ENCODE data around the gene BRD1. TPM values are rescaled to one million over a fixed set of nuclear protein-coding genes. Genes with fewer than 3 reads are reported as not detected.
A peak's percentile ranks its signal among the peaks of the same experiment; 100 is the strongest.

The BRD1 gene
- total and polyA plus RNA-seq, 3 donors from 2014 or later: 113 to 122 (median 114) TPM

DNA sequence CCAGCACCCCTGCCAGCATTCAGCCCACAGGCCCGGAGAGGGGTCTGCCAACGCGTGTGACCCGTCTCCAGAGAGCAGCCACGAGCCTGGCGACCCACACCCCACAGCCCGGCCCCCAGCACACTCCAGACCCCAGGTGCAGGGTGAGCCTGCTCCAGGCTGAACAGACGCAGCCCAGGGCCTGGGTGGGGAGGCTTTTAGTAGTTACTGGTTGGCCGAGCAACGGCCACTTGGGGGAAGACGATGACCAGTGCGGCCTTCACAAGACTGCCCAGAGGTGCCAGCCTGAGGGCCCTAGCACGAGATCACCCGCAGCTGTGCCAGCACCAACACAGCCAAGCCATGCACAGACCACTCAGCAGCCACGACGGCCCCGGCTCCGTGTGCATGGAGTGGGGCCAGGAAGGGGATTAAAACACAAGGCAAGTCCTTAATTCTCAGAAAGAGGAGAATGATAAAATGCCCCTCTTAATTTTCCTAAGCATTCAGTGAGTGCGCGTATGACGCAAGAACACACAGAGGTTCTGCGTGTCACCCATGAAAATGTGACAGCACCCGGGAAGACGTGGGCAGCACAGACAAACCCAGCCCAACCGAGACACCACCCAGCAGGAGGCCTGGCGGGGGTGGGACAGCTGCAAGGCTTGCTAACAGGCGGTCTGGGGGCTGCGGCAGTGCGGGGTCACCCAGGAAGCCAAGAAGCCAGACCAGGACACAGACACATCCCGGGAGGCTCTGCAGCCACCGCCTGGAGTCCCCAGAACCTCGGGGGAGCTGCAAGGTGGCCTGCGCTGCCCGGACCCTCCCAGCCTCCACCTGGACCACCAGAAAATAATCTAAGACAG, 47.6 kb downstream of the BRD1 start:
- no peak for TF ChIP-seq POLR2A (IDR thresholded peaks at IDR 0.05)
- TF ChIP-seq, protein P1, sequence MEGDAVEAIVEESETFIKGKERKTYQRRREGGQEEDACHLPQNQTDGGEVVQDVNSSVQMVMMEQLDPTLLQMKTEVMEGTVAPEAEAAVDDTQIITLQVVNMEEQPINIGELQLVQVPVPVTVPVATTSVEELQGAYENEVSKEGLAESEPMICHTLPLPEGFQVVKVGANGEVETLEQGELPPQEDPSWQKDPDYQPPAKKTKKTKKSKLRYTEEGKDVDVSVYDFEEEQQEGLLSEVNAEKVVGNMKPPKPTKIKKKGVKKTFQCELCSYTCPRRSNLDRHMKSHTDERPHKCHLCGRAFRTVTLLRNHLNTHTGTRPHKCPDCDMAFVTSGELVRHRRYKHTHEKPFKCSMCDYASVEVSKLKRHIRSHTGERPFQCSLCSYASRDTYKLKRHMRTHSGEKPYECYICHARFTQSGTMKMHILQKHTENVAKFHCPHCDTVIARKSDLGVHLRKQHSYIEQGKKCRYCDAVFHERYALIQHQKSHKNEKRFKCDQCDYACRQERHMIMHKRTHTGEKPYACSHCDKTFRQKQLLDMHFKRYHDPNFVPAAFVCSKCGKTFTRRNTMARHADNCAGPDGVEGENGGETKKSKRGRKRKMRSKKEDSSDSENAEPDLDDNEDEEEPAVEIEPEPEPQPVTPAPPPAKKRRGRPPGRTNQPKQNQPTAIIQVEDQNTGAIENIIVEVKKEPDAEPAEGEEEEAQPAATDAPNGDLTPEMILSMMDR (IDR thresholded peaks at IDR 0.05): no peak
- peak; percentile 28 for DNase-seq
- WGBS, 2 donors: 76% methylated on average over 9 to 32 of the region's 34 CpGs
- Histone ChIP-seq H3K27me3 (no peaks in the 10 kb centered on the region), H3K4me3 (no peak overlapping the region), H3K27ac (no peak overlapping the region), H3K36me3 (ENCODE audit: low read depth, missing control alignments) (no peaks in the 10 kb centered on the region), H3K9me3 (no peaks in the 10 kb centered on the region), H3K4me1 (peaks cover 24% of the 10 kb centered on the region)
- intact Hi-C loops (cut with DNase I; ENCODE audit: low total_unique reads): no loop called here

DNA sequence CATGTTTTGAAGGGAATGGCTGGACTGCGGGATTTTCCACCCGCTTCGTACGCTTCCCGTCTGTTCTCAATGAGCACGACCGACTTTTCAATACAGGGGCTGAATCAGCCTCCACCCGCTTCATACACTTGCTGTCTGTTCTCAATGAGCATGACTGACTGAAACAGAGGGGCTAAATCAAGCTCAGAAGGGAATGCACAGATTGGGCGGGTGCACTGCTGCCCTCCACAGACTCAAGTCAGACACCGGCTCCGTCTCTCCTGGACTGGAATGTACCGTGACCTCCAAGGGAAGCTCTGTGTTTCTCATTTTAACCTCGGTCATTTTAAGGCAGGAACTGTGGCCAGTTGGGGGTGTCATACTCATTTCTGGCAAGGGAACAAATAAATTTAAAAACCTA, 48.5 kb downstream of the BRD1 start:
- 80 to 83% methylated on average over 13 of the region's 13 CpGs for WGBS, 2 donors
- Histone ChIP-seq H3K27ac (no peak overlapping the region), H3K9me3 (no peaks in the 10 kb centered on the region), H3K4me3 (no peak overlapping the region), H3K36me3 (ENCODE audit: low read depth, missing control alignments) (no peaks in the 10 kb centered on the region), H3K27me3 (no peaks in the 10 kb centered on the region), H3K4me1 (peaks cover 24% of the 10 kb centered on the region)
- intact Hi-C loops (cut with DNase I; ENCODE audit: low total_unique reads): no loop called here
- TF ChIP-seq POLR2A (IDR thresholded peaks at IDR 0.05): no peak
- TF ChIP-seq, protein P1 (IDR thresholded peaks at IDR 0.05): no peak
- no peak for DNase-seq

DNA sequence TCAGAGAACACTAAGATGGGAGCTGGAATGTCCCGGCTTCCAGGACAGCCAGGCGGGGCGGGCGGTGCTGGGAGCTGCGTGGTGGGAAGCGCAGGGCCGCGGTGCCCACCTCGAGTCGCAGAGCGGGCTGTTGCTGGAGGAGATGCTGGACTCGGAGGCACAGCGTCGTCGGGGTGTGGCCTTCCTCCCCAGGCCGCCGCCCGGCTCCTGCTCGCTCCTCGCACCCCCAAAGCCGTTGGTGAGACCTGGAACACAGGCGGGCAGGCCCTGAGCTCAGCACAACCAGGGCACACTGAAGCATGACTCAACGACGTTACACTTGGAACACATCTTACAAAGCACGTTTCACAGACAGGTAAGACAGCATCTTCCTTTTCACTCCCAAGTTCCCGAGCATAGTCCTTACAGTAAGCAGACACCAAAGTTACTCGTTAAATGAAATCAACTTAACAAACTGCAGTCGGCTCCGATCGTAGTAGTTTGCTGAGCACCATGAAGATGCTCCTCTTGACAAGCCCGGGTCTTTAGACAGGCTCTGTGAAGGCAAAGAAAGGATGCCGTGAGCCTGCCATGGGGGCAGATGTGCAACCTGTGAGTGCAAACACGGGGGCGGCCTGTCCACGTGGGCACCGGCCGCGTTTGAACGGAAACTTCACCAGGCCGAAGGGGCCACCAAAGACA, 50.0 kb downstream of the BRD1 start:
- Histone ChIP-seq H3K4me1 (peaks cover 24% of the 10 kb centered on the region), H3K36me3 (ENCODE audit: low read depth, missing control alignments) (no peaks in the 10 kb centered on the region), H3K27ac (no peak overlapping the region), H3K9me3 (no peaks in the 10 kb centered on the region), H3K4me3 (no peak overlapping the region), H3K27me3 (no peaks in the 10 kb centered on the region)
- intact Hi-C loops (cut with DNase I; ENCODE audit: low total_unique reads): no loop called here
- TF ChIP-seq, protein P1 (IDR thresholded peaks at IDR 0.05): no peak
- TF ChIP-seq POLR2A (IDR thresholded peaks at IDR 0.05): no peak
- DNase-seq: no peak
- 91 to 92% methylated on average over 28 to 40 of the region's 40 CpGs for WGBS, 2 donors

DNA sequence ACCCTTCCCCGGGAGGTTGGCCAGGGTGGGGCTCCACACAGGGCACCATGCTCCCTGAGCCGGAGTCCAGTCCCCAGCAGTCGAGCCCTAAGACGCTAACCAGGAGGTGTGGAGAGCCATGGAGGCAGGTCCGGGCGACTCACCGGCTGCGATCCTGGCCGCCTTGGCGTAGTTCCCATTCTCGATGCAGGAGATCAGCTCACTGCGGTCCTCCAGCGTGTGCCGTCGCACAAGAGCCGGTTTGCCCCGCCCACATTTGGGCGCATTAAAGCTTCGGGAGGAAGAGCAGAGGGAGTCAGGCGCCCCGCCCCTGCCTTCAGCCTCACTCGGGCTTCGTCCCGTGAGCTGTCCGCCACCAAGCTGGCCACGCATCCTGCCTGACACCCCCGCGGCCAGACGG, 50.8 kb downstream of the BRD1 start:
- peaks cover 24% of the 10 kb centered on the region for H3K4me1 ChIP-seq
- no peak for DNase-seq
- WGBS, 2 donors: 89 to 92% methylated on average over 15 to 29 of the region's 29 CpGs
- no peak overlapping the region for H3K27ac ChIP-seq
- no peaks in the 10 kb centered on the region for H3K9me3 ChIP-seq
- intact Hi-C loops (cut with DNase I; ENCODE audit: low total_unique reads): no loop called here
- no peak overlapping the region for H3K4me3 ChIP-seq
- TF ChIP-seq POLR2A (IDR thresholded peaks at IDR 0.05): no peak
- TF ChIP-seq, protein P1 (IDR thresholded peaks at IDR 0.05): no peak
- H3K27me3 ChIP-seq: no peaks in the 10 kb centered on the region
- H3K36me3 ChIP-seq (ENCODE audit: low read depth, missing control alignments): no peaks in the 10 kb centered on the region
